ENCODE results near the gene BCL2L1. TPM values are rescaled to one million over a fixed set of nuclear protein-coding genes. Genes with fewer than 3 reads are reported as not detected.
"Not testable (repeated sequence)": the region's sequence is repeated elsewhere in the genome, so short reads cannot be mapped to it uniquely, and the experiment has no call there.

The BCL2L1 gene
- total and polyA plus RNA-seq, 2 donors (not counting 3 experiments of a cell fraction or from before 2014, with no cell fraction given): 78.0 to 101 TPM

DNA sequence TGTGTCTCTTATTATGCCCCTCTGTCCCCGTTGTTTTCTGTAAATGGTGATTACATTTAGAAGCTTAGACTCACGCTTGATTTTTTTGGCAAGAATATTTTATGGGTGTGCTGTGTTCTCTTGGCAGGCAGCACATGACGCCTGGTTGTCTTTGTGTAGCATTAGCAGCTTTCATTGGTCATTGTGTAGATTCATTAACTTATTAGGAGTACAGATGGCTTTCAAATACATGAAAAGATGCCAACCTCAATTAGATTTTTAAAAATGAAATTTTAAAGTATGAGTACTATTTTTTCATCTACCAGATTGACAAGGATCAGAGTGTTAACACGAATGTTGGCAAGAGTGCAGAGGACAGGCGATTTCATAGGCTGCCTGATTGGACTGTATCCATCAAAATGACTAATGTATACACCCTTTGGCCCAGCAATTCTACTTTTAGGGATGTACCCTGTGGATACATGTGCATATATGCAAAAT lies 69.7 kb downstream of the BCL2L1 start:
- POLR2A ChIA-PET: no interaction called here
- TF ChIP-seq JUN (IDR thresholded peaks at IDR 0.05; ENCODE audit: borderline replicate concordance, insufficient read depth, insufficient read length, low read depth) (no peak), CTCF (IDR thresholded peaks at IDR 0.05; ENCODE audit: extremely low read depth in 1 of 2, insufficient read depth in 1 of 2, low read depth in 1 of 2, low read length in 2 of 2) (no peak), GATA2 (IDR thresholded peaks at IDR 0.05; ENCODE audit: insufficient read depth, insufficient read length, low read depth, low read length) (no peak), POLR2AphosphoS5 (IDR thresholded peaks at IDR 0.05; ENCODE audit: insufficient read depth, low read depth, low read length) (no peak), EZH2 (IDR thresholded peaks at IDR 0.05; ENCODE audit: borderline replicate concordance, low read depth, low read length, severe bottlenecking) (no peak), MYC (IDR thresholded peaks at IDR 0.05; ENCODE audit: low read depth, low read length) (no peak), POLR2A (IDR thresholded peaks at IDR 0.05; ENCODE audit: low read depth, low read length) (no peak), FOS (IDR thresholded peaks at IDR 0.05; ENCODE audit: borderline replicate concordance, insufficient read depth, low read length) (no peak)
- TF ChIP-seq, protein P1, sequence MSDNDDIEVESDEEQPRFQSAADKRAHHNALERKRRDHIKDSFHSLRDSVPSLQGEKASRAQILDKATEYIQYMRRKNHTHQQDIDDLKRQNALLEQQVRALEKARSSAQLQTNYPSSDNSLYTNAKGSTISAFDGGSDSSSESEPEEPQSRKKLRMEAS (IDR thresholded peaks at IDR 0.05; ENCODE audit: insufficient read depth, insufficient read length): no peak
- no TSS peak for BruUV-seq (replicated peaks)

GRCh38 chr20:31648104-31648503 lies 74.6 kb downstream of the BCL2L1 start:
- H3K9me3 ChIP-seq (replicated peaks; ENCODE audit: control insufficient read depth, insufficient read depth, low read length); H3K4me3 ChIP-seq (replicated peaks in 1 of 3; ENCODE audit: insufficient read depth in 1 of 3, low read depth in 1 of 3, low read length in 3 of 3); H4K20me1 ChIP-seq (replicated peaks; ENCODE audit: control insufficient read depth, extremely low read depth, insufficient read depth, low read length); H3K4me2 ChIP-seq (ENCODE audit: insufficient read depth, low read length); BruUV-seq (replicated peaks); H3K9ac ChIP-seq (replicated peaks; ENCODE audit: extremely low read depth, insufficient read depth, low read length); H2AFZ ChIP-seq (ENCODE audit: low read depth, low read length); DNase-seq (ENCODE audit: low read depth, low spot score); FAIRE-seq; H3K36me3 ChIP-seq (ENCODE audit: control insufficient read depth in 2 of 2, extremely low read depth in 1 of 2, insufficient read depth in 2 of 2, low read length in 2 of 2); H3K4me1 ChIP-seq (ENCODE audit: control insufficient read depth, extremely low read depth, insufficient read depth, low read length); H3K27ac ChIP-seq (ENCODE audit: insufficient read depth, low read depth, low read length); intact Hi-C loops (cut with micrococcal nuclease); H3K9me1 ChIP-seq (replicated peaks; ENCODE audit: control insufficient read depth, extremely low read depth, insufficient read depth, low read length); dilution Hi-C loops (cut with MboI; ENCODE audit: extremely low pct_ligation_motif_present, low sequenced_read_pairs); H3K27me3 ChIP-seq (ENCODE audit: control insufficient read depth in 2 of 2, insufficient read depth in 2 of 2, low read length in 2 of 2); H3K79me2 ChIP-seq (ENCODE audit: control insufficient read depth, insufficient read depth, low read length): not testable (repeated sequence)
- POLR2A ChIA-PET: interaction anchor here (0.7 kb wide), 1 partner anchor 90 kb away, joined by 6 read pairs; no protein-coding TSS in a partner anchor
- CTCF ChIA-PET: interaction anchor here (7.6 to 8.9 kb wide), 2 partner anchors 13 to 75 kb away, joined by 50 to 73 read pairs; partner anchors contain the start of gene BCL2L1

More for the DNA sequence above, 69.7 kb downstream of the BCL2L1 start:
- dilution Hi-C loops (cut with MboI; ENCODE audit: extremely low pct_ligation_motif_present, low sequenced_read_pairs): no loop called here
- Histone ChIP-seq H3K9me3 (replicated peaks; ENCODE audit: control insufficient read depth, insufficient read depth, low read length) (no peaks in the 10 kb centered on the region), H3K4me3 (replicated peaks in 1 of 3; ENCODE audit: insufficient read depth in 1 of 3, low read depth in 1 of 3, low read length in 3 of 3) (no peak overlapping the region), H3K79me2 (ENCODE audit: control insufficient read depth, insufficient read depth, low read length) (no peaks in the 10 kb centered on the region), H3K36me3 (ENCODE audit: control insufficient read depth in 2 of 2, extremely low read depth in 1 of 2, insufficient read depth in 2 of 2, low read length in 2 of 2) (no peaks in the 10 kb centered on the region), H4K20me1 (replicated peaks; ENCODE audit: control insufficient read depth, extremely low read depth, insufficient read depth, low read length) (no peaks in the 10 kb centered on the region), H3K4me1 (ENCODE audit: control insufficient read depth, extremely low read depth, insufficient read depth, low read length) (no peaks in the 10 kb centered on the region), H3K9ac (replicated peaks; ENCODE audit: extremely low read depth, insufficient read depth, low read length) (no peak overlapping the region), H3K27ac (ENCODE audit: insufficient read depth, low read depth, low read length) (no peak overlapping the region), H3K27me3 (ENCODE audit: control insufficient read depth in 2 of 2, insufficient read depth in 2 of 2, low read length in 2 of 2) (peaks cover 0 to 1% of the 10 kb centered on the region in 2 experiments), H3K9me1 (replicated peaks; ENCODE audit: control insufficient read depth, extremely low read depth, insufficient read depth, low read length) (no peaks in the 10 kb centered on the region), H3K4me2 (ENCODE audit: insufficient read depth, low read length) (no peak overlapping the region), H2AFZ (ENCODE audit: low read depth, low read length) (no peak overlapping the region)
- intact Hi-C loops (cut with micrococcal nuclease): no loop called here
- DNase-seq (ENCODE audit: low read depth, low spot score) (peak; percentile 20), FAIRE-seq (no peak)
- CTCF ChIA-PET: interaction anchor here (1.3 to 8.9 kb wide), 4 partner anchors 8 to 70 kb away, joined by 3 to 73 read pairs (median 31); partner anchors contain the start of gene BCL2L1

Measured in endothelial cell of umbilical vein (primary cell).